HepG2 (cell line): ENCODE results near the gene CAMK2D. TPM values are rescaled to one million over a fixed set of nuclear protein-coding genes. Genes with fewer than 3 reads are reported as not detected.

Experiments used
- ARID3A ChIP-seq: IDR thresholded peaks from 2 replicates; pipeline ENCODE4 v1.6.1; 2012; ENCODE audit warnings: low read depth, low read length, improper control_type of control experiment
- CCDC6 ChIP-seq: sonication (generic); formaldehyde crosslinking; IDR thresholded peaks from 2 replicates; pipeline ENCODE4 v1.8.1; 2022; ENCODE audit warnings: mild to moderate bottlenecking, missing genetic modification reagents, moderate library complexity
- HDAC2 ChIP-seq: sonication (generic); formaldehyde crosslinking; IDR thresholded peaks from 2 replicates; pipeline ENCODE4 v1.4.0; 2020; ENCODE audit warnings: missing genetic modification reagents
- KDM4B ChIP-seq: sonication (generic); formaldehyde crosslinking; IDR thresholded peaks from 2 replicates; pipeline ENCODE4 v1.4.0; 2020; ENCODE audit warnings: missing genetic modification reagents
- MED1 ChIP-seq: sonication (generic); formaldehyde crosslinking; IDR thresholded peaks from 2 replicates; pipeline ENCODE4 v1.4.0; 2020; ENCODE audit warnings: missing genetic modification reagents
- NCOR1 ChIP-seq: fragments of 200-600 bp; sonication (generic); IDR thresholded peaks from 2 replicates; pipeline ENCODE4 v1.7.0; 2017; ENCODE audit warnings: antibody characterized with exemption, low read length, borderline replicate concordance
- NR2C2 ChIP-seq: sonication (generic); formaldehyde crosslinking; IDR thresholded peaks from 2 replicates; pipeline ENCODE4 v1.4.0; 2020; ENCODE audit warnings: missing genetic modification reagents, mild to moderate bottlenecking, moderate library complexity, borderline replicate concordance
- REL ChIP-seq: sonication (generic); formaldehyde crosslinking; conservative IDR thresholded peaks from 2 replicates; pipeline ENCODE4 v1.8.0; 2022; ENCODE audit warnings: mild to moderate bottlenecking, missing genetic modification reagents, moderate library complexity
- RERE ChIP-seq: IDR thresholded peaks from 2 replicates; pipeline ENCODE4 v1.6.1; 2016; ENCODE audit warnings: low read depth, missing genetic modification reagents, missing compliant biosample characterization
- RXRB ChIP-seq: IDR thresholded peaks from 2 replicates; pipeline ENCODE4 v1.6.1; 2016; ENCODE audit warnings: borderline replicate concordance, missing genetic modification reagents, missing compliant biosample characterization
- SAP130 ChIP-seq: IDR thresholded peaks from 2 replicates; pipeline ENCODE4 v1.6.1; 2016; ENCODE audit warnings: low read depth
- SYNCRIP ChIP-seq: fragments of 200-400 bp; formaldehyde crosslinking; IDR thresholded peaks from 2 replicates; pipeline ENCODE4 v1.6.1; 2018; ENCODE audit warnings: mild to moderate bottlenecking, low read depth, low read length; ENCODE audit not compliant: insufficient read depth
- TAF15 ChIP-seq: fragments of 200-400 bp; formaldehyde crosslinking; IDR thresholded peaks from one replicate; pipeline ENCODE4 v1.6.1; 2018; ENCODE audit warnings: mild to moderate bottlenecking, low read depth, low read length; ENCODE audit not compliant: poor library complexity, severe bottlenecking
- TFDP2 ChIP-seq: sonication (generic); formaldehyde crosslinking; IDR thresholded peaks from 2 replicates; pipeline ENCODE4 v1.4.0; 2020; ENCODE audit warnings: missing genetic modification reagents
- ZNF101 ChIP-seq: sonication (generic); formaldehyde crosslinking; IDR thresholded peaks from 2 replicates; pipeline ENCODE4 v1.4.0; 2020; ENCODE audit warnings: mild to moderate bottlenecking, low read depth, missing genetic modification reagents, borderline replicate concordance
- ZNF367 ChIP-seq: sonication (generic); formaldehyde crosslinking; IDR thresholded peaks from 2 replicates; pipeline ENCODE4 v1.4.0; 2020; ENCODE audit warnings: missing genetic modification reagents, borderline replicate concordance
- ZNF513 ChIP-seq: sonication (generic); formaldehyde crosslinking; conservative IDR thresholded peaks from 2 replicates; pipeline ENCODE4 v1.5.0; 2020; ENCODE audit warnings: missing genetic modification reagents
- ZNF614 ChIP-seq: IDR thresholded peaks from 2 replicates; pipeline ENCODE4 v1.6.1; 2018; ENCODE audit warnings: missing biosample characterization, missing genetic modification reagents, inconsistent platforms, borderline replicate concordance
- ZNF644 ChIP-seq: IDR thresholded peaks from 2 replicates; pipeline ENCODE4 v1.6.1; 2016; ENCODE audit warnings: low read depth
- ZNF652 ChIP-seq: IDR thresholded peaks from 2 replicates; pipeline ENCODE4 v1.6.1; 2016; ENCODE audit warnings: low read depth, borderline replicate concordance
- ZSCAN20 ChIP-seq: sonication (generic); formaldehyde crosslinking; IDR thresholded peaks from 2 replicates; pipeline ENCODE4 v1.4.0; 2020; ENCODE audit warnings: missing genetic modification reagents, mild to moderate bottlenecking, borderline replicate concordance
- polyA plus RNA-seq, 8 experiments: library from polyadenylated mRNA; depleted of rRNA in 3 of 8; stranded (reverse) in 7 of 8; unstranded in 1 of 8; fragments of >200 nt; fragmentation: Illumina TruSeq in 4 of 8; extraction: Trizol in 4 of 8; gene quantifications; 2 replicates each; pipeline versions ENCODE4 v1.2.1 to v1.2.3, GENCODE V29; 2011 to 2016; ENCODE audit warnings: low read depth in 4 of 8, missing spikeins in 1 of 8, mixed read lengths in 1 of 8; ENCODE audit not compliant: insufficient read depth in 1 of 8
- total RNA-seq, 5 experiments: library from RNA; depleted of rRNA; stranded (reverse); fragments of >200 nt; fragmentation: Illumina TruSeq; extraction: Trizol; gene quantifications; 2 replicates each; pipeline ENCODE4 v1.2.3, GENCODE V29; 2016; ENCODE audit warnings: low read depth in 1 of 5

Gene CAMK2D
- total and polyA plus RNA-seq, 2 of the 13 experiments (the other 11 are each of a cell fraction or from before 2014, with no cell fraction given), result 18.0 to 65.4 TPM

GRCh38 chr4:113404167-113404571 is 357.4 kb downstream of the CAMK2D start (continued):
- peak; percentile 81 for TF ChIP-seq RXRB (CRISPR knock-in tag)
- peak; percentile 78; the same call in 1 of the 2 replicates for TF ChIP-seq NR2C2 (CRISPR knock-in tag)
- TF ChIP-seq TAF15, result no peak
- TF ChIP-seq SAP130 (CRISPR knock-in tag), result peak; percentile 68
- peak; percentile 98 for TF ChIP-seq ZNF644 (CRISPR knock-in tag)
- TF ChIP-seq MED1 (CRISPR knock-in tag), result peak; percentile 87
- TF ChIP-seq ZNF101 (CRISPR knock-in tag), result 0 out of 2 replicates have a peak, but pooled peaks have one; percentile 50
- peak; percentile 53; the same call in 1 of the 2 replicates for TF ChIP-seq RERE
- TF ChIP-seq CCDC6 (CRISPR knock-in tag), result no peak
- TF ChIP-seq ZNF614, result peak; percentile 68; the same call in 1 of the 2 replicates
- TF ChIP-seq ZNF367 (CRISPR knock-in tag), result 0 out of 2 replicates have a peak, but pooled peaks have one; percentile 32
- no peak for TF ChIP-seq SYNCRIP
- TF ChIP-seq TFDP2 (CRISPR knock-in tag), result peak; percentile 61
- no peak for TF ChIP-seq REL
- peak; percentile 56; the same call in 1 of the 2 replicates for TF ChIP-seq ZNF652 (CRISPR knock-in tag)
- peak; percentile 89 for TF ChIP-seq ARID3A
- TF ChIP-seq ZSCAN20 (CRISPR knock-in tag), result 0 out of 2 replicates have a peak, but pooled peaks have one; percentile 40
- peak; percentile 63; the same call in 1 of the 2 replicates for TF ChIP-seq KDM4B (CRISPR knock-in tag)
- no peak for TF ChIP-seq ZNF513 (CRISPR knock-in tag)
- TF ChIP-seq HDAC2 (CRISPR knock-in tag), result peak; percentile 92
- peak; percentile 77; the same call in 1 of the 2 replicates for TF ChIP-seq NCOR1
